ENCODE results near the gene PIAS4.
"Not testable (repeated sequence)": the region's sequence is repeated elsewhere in the genome, so short reads cannot be mapped to it uniquely, and the experiment has no call there.

DNA sequence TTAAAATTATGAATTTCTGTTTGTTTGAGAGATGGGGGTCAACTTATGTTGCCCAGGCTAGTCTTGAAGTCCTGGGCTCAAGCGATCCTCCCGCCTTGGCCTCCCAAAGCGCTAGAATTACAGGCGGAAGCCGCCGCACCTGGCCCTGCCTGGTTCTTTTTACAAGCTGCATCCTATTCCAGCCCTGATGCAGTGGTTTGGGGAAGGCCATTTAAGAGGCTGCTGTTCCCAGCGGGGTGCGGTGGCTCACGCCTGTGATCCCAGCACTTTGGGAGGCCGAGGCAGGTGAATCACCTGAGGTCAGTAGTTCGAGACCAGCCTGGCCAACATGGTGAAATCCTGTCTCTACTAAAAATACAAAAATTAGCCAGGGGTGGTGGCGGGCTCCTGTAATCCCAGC is 39.6 kb upstream of the PIAS4 start:
- not testable (repeated sequence) for TF ChIP-seq ZNF224 (CRISPR knock-in tag; IDR thresholded peaks at IDR 0.05); MEIS2 (CRISPR knock-in tag; IDR thresholded peaks at IDR 0.05); MAFG (CRISPR knock-in tag; IDR thresholded peaks at IDR 0.05); RFX5 (IDR thresholded peaks at IDR 0.05; ENCODE audit: low read depth, low read length); SRSF9 (IDR thresholded peaks at IDR 0.05; ENCODE audit: borderline replicate concordance, insufficient read depth, low read depth, low read length, poor library complexity, severe bottlenecking)

Measured in HepG2 (cell line).